Neural progenitor cell (in vitro differentiated cells): ENCODE data around the gene IKZF5. TPM values are rescaled to one million over a fixed set of nuclear protein-coding genes. Genes with fewer than 3 reads are reported as not detected.

Experiments used
- DNase-seq: peaks from one replicate; pipeline ENCODE4 v3.0.0-alpha.2; 2016; ENCODE audit warnings: low spot score
- H2AFZ ChIP-seq: fragments of 200-600 bp; sonication (generic); replicated peaks from 2 replicates; pipeline ENCODE4 v1.6.1; 2016; ENCODE audit warnings: antibody characterized with exemption
- H3F3A ChIP-seq: fragments of 200-600 bp; sonication (generic); 2 replicates; pipeline ENCODE4 v1.6.1; 2016; ENCODE audit warnings: antibody characterized with exemption, low read depth
- H3K27ac ChIP-seq: fragments of 200-600 bp; sonication (generic); 2 replicates; pipeline ENCODE4 v1.5.1; 2016; ENCODE audit warnings: mild to moderate bottlenecking
- H3K27me3 ChIP-seq: fragments of 200-600 bp; sonication (generic); 2 replicates; pipeline ENCODE4 v1.6.1; 2016; ENCODE audit warnings: mild to moderate bottlenecking, moderate library complexity
- H3K36me3 ChIP-seq: fragments of 200-600 bp; sonication (generic); 2 replicates; pipeline ENCODE4 v1.5.1; 2016
- H3K4me1 ChIP-seq: fragments of 200-600 bp; sonication (generic); 2 replicates; pipeline ENCODE4 v1.6.1; 2016; ENCODE audit warnings: mixed run types
- H3K4me2 ChIP-seq: fragments of 200-600 bp; sonication (generic); 2 replicates; pipeline ENCODE4 v1.6.1; 2016
- H3K4me3 ChIP-seq: fragments of 200-600 bp; sonication (generic); 2 replicates; pipeline ENCODE4 v1.5.1; 2016
- H3K79me2 ChIP-seq: fragments of 200-600 bp; sonication (generic); 2 replicates; pipeline ENCODE4 v1.6.1; 2016; ENCODE audit warnings: low read depth
- H3K9ac ChIP-seq: fragments of 200-600 bp; sonication (generic); 2 replicates; pipeline ENCODE4 v1.6.1; 2016
- H3K9me3 ChIP-seq: fragments of 200-600 bp; sonication (generic); 2 replicates; pipeline ENCODE4 v1.5.1; 2016; ENCODE audit warnings: low read depth
- H4K20me1 ChIP-seq: fragments of 200-600 bp; sonication (generic); 2 replicates; pipeline ENCODE4 v1.6.1; 2016; ENCODE audit warnings: low read depth
- H3K27ac Mint-ChIP-seq: 3 replicates; pipeline ENCODE4 v1.8.0; 2021; ENCODE audit warnings: mixed read lengths
- H3K27me3 Mint-ChIP-seq: 2 replicates; pipeline ENCODE4 v1.8.0; 2022; ENCODE audit warnings: low read depth, mild to moderate bottlenecking, inconsistent platforms, moderate library complexity, mixed read lengths; ENCODE audit not compliant: insufficient read depth
- H3K36me3 Mint-ChIP-seq: 3 replicates; pipeline ENCODE4 v1.8.0; 2021; ENCODE audit warnings: mixed read lengths
- H3K4me1 Mint-ChIP-seq: 3 replicates; pipeline ENCODE4 v1.8.0; 2021; ENCODE audit warnings: mixed read lengths
- H3K4me3 Mint-ChIP-seq: 3 replicates; pipeline ENCODE4 v1.8.0; 2021; ENCODE audit warnings: mild to moderate bottlenecking, moderate library complexity, mixed read lengths
- H3K9me3 Mint-ChIP-seq: 3 replicates; pipeline ENCODE4 v1.8.0; 2020; ENCODE audit warnings: mixed read lengths
- EZH2 ChIP-seq: fragments of 200-600 bp; sonication (generic); IDR thresholded peaks from 2 replicates; pipeline ENCODE4 v1.6.1; 2017; ENCODE audit warnings: antibody characterized with exemption, mild to moderate bottlenecking, moderate library complexity
- EZH2phosphoT487 ChIP-seq: fragments of 200-600 bp; sonication (generic); IDR thresholded peaks from 2 replicates; pipeline ENCODE4 v1.6.1; 2017; ENCODE audit warnings: antibody characterized with exemption
- total RNA-seq: library from RNA; depleted of rRNA; stranded (reverse); fragments of >200 nt; gene quantifications from 2 replicates; pipeline ENCODE4 v1.2.3, GENCODE V29; 2015; ENCODE audit warnings: low replicate concordance
- TF ChIP-seq, protein P1 (sequence below): fragments of 200-600 bp; sonication (generic); IDR thresholded peaks from 2 replicates; pipeline ENCODE4 v1.5.1; 2017; ENCODE audit warnings: antibody characterized with exemption, mild to moderate bottlenecking

The IKZF5 gene
- total RNA-seq, 1 donor from 2014 or later = 10.7 TPM

DNA sequence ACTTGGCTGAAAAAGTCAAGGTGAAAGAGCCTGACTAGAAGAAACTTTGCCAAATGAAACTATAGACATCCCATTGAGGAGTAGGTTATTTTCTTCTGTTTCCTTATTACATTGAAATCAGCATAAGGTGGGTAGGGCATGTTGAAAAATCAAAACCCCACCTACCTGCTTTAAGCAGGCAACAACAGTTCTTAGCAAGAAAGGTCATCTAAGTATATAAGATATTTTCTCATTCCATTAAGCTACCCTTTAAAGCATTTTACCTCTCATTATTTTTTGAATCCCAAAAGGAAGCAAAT lies 31.0 kb upstream of the IKZF5 start:
- Mint-ChIP-seq H3K27ac (no peak overlapping the region), H3K4me1 (no peaks in the 10 kb centered on the region), H3K9me3 (no peaks in the 10 kb centered on the region), H3K36me3 (peaks cover 9% of the 10 kb centered on the region), H3K27me3 (peaks cover 3% of the 10 kb centered on the region), H3K4me3 (no peak overlapping the region)
- H3K4me3 ChIP-seq = no peak overlapping the region
- no peak overlapping the region for H3K9ac ChIP-seq
- H3K27ac ChIP-seq = peak overlapping the region; percentile 16
- TF ChIP-seq, protein P1, sequence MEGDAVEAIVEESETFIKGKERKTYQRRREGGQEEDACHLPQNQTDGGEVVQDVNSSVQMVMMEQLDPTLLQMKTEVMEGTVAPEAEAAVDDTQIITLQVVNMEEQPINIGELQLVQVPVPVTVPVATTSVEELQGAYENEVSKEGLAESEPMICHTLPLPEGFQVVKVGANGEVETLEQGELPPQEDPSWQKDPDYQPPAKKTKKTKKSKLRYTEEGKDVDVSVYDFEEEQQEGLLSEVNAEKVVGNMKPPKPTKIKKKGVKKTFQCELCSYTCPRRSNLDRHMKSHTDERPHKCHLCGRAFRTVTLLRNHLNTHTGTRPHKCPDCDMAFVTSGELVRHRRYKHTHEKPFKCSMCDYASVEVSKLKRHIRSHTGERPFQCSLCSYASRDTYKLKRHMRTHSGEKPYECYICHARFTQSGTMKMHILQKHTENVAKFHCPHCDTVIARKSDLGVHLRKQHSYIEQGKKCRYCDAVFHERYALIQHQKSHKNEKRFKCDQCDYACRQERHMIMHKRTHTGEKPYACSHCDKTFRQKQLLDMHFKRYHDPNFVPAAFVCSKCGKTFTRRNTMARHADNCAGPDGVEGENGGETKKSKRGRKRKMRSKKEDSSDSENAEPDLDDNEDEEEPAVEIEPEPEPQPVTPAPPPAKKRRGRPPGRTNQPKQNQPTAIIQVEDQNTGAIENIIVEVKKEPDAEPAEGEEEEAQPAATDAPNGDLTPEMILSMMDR = no peak
- no peak for TF ChIP-seq EZH2
- no peak for TF ChIP-seq EZH2phosphoT487
- no peaks in the 10 kb centered on the region for H3K36me3 ChIP-seq
- peaks cover 6% of the 10 kb centered on the region for H3K4me1 ChIP-seq
- H3K27me3 ChIP-seq = no peaks in the 10 kb centered on the region
- no peak overlapping the region for H2AFZ ChIP-seq
- no peaks in the 10 kb centered on the region for H4K20me1 ChIP-seq
- no peak overlapping the region for H3K4me2 ChIP-seq
- H3K79me2 ChIP-seq = no peaks in the 10 kb centered on the region
- H3F3A ChIP-seq = peaks cover 10% of the 10 kb centered on the region
- DNase-seq = no peak
- no peaks in the 10 kb centered on the region for H3K9me3 ChIP-seq

DNA sequence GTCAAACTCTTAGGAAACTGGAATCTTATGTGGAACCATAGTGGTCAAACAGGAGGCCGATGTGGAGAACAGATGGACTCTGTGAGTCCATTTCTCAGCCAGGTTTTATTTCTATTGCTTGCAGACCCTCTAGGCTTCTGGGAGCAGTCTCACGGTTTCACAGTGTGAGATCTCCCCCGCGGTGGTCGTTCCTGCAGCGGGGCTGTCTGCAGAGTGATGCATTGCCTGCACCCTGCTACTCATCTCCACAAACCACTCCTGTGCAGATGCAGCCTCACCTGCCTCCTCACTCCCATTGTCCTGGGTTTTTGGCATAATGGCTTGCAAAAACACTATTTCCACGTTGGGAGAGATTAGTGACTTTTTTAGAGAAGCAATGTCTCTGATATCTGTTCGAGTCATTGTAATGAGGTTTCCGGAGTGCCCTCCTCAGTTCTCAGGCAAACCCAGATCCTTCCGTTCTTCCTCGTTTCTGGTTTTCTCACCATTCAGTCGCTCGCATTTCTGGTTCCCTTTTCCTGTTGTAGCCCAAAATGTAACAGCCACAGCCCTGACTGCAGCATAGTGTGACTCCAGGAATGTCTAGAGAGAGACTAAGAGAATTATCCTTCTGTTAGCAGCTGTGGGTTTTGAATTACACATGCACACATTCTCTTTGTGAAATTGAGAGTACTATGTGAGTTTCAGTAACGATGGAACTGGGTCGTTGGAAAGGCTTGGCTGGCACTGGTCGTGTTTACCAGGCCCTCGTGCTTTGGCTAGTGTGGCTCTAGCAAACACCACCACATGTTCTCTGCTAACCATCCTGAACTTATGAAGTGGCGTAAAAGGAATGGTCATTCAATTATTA lies 30.4 kb upstream of the IKZF5 start:
- Histone ChIP-seq H3K9me3 (no peaks in the 10 kb centered on the region), H3K4me2 (no peak overlapping the region), H3K4me1 (peaks cover 6% of the 10 kb centered on the region), H2AFZ (no peak overlapping the region), H3K4me3 (no peak overlapping the region), H3K36me3 (no peaks in the 10 kb centered on the region), H3K27ac (peak overlapping the region; percentile 16), H3F3A (peaks cover 10% of the 10 kb centered on the region), H4K20me1 (no peaks in the 10 kb centered on the region), H3K9ac (no peak overlapping the region), H3K27me3 (no peaks in the 10 kb centered on the region), H3K79me2 (no peaks in the 10 kb centered on the region)
- peaks cover 3% of the 10 kb centered on the region for H3K27me3 Mint-ChIP-seq
- H3K4me3 Mint-ChIP-seq = no peak overlapping the region
- no peak overlapping the region for H3K27ac Mint-ChIP-seq
- TF ChIP-seq EZH2 = no peak
- no peak for TF ChIP-seq EZH2phosphoT487
- TF ChIP-seq, protein P1 = no peak
- peaks cover 9% of the 10 kb centered on the region for H3K36me3 Mint-ChIP-seq
- no peaks in the 10 kb centered on the region for H3K9me3 Mint-ChIP-seq
- H3K4me1 Mint-ChIP-seq = no peaks in the 10 kb centered on the region
- peak; percentile 7 for DNase-seq

DNA sequence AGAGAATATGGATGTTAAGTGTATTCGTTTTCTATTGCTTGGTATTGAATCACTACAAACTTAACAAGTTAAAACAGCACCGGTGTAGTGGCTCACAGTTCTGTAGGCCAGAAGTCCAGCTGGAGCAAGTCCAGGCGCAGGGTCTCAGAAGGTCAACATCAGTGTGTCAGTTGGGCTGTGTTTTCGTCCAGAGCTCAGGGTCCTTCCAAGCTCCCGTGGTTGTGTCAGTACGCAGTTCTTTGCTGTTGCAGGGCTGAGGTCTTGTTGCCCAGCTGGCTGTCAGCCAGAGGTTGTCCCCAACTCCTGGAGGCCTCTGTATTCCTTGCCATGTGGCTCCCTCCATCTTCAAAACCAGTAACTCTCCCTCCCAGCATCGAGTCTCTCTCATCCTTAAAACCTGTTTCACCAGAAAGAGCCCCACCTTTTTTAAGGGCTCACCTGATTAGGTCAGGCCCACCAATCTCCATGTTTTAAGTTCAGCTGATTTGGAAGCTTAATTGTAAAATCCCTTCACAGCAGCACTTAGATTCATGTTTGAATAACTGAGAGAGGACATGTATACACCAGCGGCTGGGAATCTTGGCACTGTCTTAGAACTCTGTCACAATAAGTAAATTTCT lies 27.0 kb upstream of the IKZF5 start:
- Mint-ChIP-seq H3K36me3 (peaks cover 9% of the 10 kb centered on the region), H3K9me3 (no peaks in the 10 kb centered on the region), H3K4me3 (no peak overlapping the region), H3K27me3 (no peaks in the 10 kb centered on the region), H3K4me1 (no peaks in the 10 kb centered on the region), H3K27ac (no peak overlapping the region)
- DNase-seq = no peak
- no peak overlapping the region for H3K4me2 ChIP-seq
- no peak overlapping the region for H3K4me3 ChIP-seq
- H3K27ac ChIP-seq = no peak overlapping the region
- TF ChIP-seq, protein P1 = no peak
- no peak for TF ChIP-seq EZH2phosphoT487
- TF ChIP-seq EZH2 = no peak
- H4K20me1 ChIP-seq = no peaks in the 10 kb centered on the region
- no peak overlapping the region for H2AFZ ChIP-seq
- no peaks in the 10 kb centered on the region for H3K27me3 ChIP-seq
- no peak overlapping the region for H3K9ac ChIP-seq
- no peaks in the 10 kb centered on the region for H3K79me2 ChIP-seq
- no peaks in the 10 kb centered on the region for H3K36me3 ChIP-seq
- H3F3A ChIP-seq = peaks cover 4% of the 10 kb centered on the region
- no peaks in the 10 kb centered on the region for H3K9me3 ChIP-seq
- peaks cover 8% of the 10 kb centered on the region for H3K4me1 ChIP-seq
